IPS-20b (cell line): Measurements from ENCODE around the gene PLXNA4.

Experiments
- H3K27ac ChIP-seq: one replicate; pipeline ENCODE4 v1.5.1; 2013; ENCODE audit warnings: low read length
- H3K27me3 ChIP-seq: 2 replicates; pipeline ENCODE4 v1.6.1; 2013; ENCODE audit warnings: mild to moderate bottlenecking, low read length, inconsistent platforms; ENCODE audit not compliant: insufficient read depth
- H3K36me3 ChIP-seq: 2 replicates; pipeline ENCODE4 v1.6.1; 2013; ENCODE audit warnings: low read depth, mild to moderate bottlenecking, inconsistent platforms, low read length, moderate library complexity; ENCODE audit not compliant: insufficient read depth
- H3K4me1 ChIP-seq: 2 replicates; pipeline ENCODE4 v1.6.1; 2013; ENCODE audit warnings: mild to moderate bottlenecking, control low read depth, inconsistent platforms, low read length, moderate library complexity; ENCODE audit not compliant: insufficient read depth
- H3K4me3 ChIP-seq: 2 replicates; pipeline ENCODE4 v1.5.1; 2013; ENCODE audit warnings: mild to moderate bottlenecking, low read length, inconsistent platforms
- H3K9ac ChIP-seq: 2 replicates; pipeline ENCODE4 v1.6.1; 2013; ENCODE audit warnings: low read depth, mild to moderate bottlenecking, inconsistent platforms, low read length, moderate library complexity
- H3K9me3 ChIP-seq: 2 replicates; pipeline ENCODE4 v1.6.1; 2013; ENCODE audit warnings: mild to moderate bottlenecking, low read depth, low read length, inconsistent platforms; ENCODE audit not compliant: insufficient read depth

PLXNA4 gene

GRCh38 chr7:132441935-132442334 is 134.3 kb downstream of the PLXNA4 start:
- Histone ChIP-seq H3K27me3 (no peaks in the 10 kb centered on the region), H3K4me3 (no peak overlapping the region), H3K9ac (no peak overlapping the region), H3K27ac (no peak overlapping the region), H3K36me3 (no peaks in the 10 kb centered on the region), H3K4me1 (no peaks in the 10 kb centered on the region), H3K9me3 (no peaks in the 10 kb centered on the region)

- no peak overlapping the region for H3K9ac ChIP-seq
- H3K27me3 ChIP-seq: no peaks in the 10 kb centered on the region; the same call in 1 of the 2 replicates
- H3K36me3 ChIP-seq: no peaks in the 10 kb centered on the region
- no peak overlapping the region for H3K27ac ChIP-seq
- no peaks in the 10 kb centered on the region for H3K9me3 ChIP-seq
- no peaks in the 10 kb centered on the region for H3K4me1 ChIP-seq
- H3K4me3 ChIP-seq: no peak overlapping the region
These were observed 136.1 kb downstream of the PLXNA4 start for GRCh38 chr7:132440151-132440550.

- Histone ChIP-seq H3K9ac (no peak overlapping the region), H3K4me3 (no peak overlapping the region), H3K27ac (no peak overlapping the region), H3K4me1 (no peaks in the 10 kb centered on the region), H3K27me3 (no peaks in the 10 kb centered on the region; the same call in 1 of the 2 replicates), H3K9me3 (no peaks in the 10 kb centered on the region), H3K36me3 (no peaks in the 10 kb centered on the region)
These were observed 137.3 kb downstream of the PLXNA4 start for GRCh38 chr7:132438926-132439325.

DNA sequence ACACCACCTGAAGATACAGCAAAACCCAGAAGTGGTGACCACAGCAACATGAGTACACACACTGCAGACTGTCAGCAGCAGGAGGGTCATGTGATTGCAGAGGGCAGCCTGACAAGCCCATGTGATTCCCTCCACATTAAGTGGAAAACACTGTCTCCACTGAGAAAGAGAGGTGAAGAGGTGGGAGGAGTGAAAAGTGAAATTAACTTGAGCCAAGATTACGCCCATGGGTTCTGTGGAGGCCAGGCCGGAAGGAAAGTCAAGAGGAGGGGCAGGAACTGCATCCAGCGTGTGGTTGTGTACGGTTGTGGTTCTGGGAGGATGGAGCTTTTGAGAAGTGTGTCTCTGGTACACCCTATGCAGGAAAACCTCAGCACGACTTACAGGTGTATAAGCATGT is 138.5 kb downstream of the PLXNA4 start:
- Histone ChIP-seq H3K4me3 (no peak overlapping the region), H3K36me3 (no peaks in the 10 kb centered on the region)

GRCh38 chr7:132436121-132436520 is 140.1 kb downstream of the PLXNA4 start:
- no peak overlapping the region for H3K4me3 ChIP-seq

More for the DNA sequence above, 138.5 kb downstream of the PLXNA4 start:
- Histone ChIP-seq H3K27ac (no peak overlapping the region), H3K27me3 (no peaks in the 10 kb centered on the region; the same call in 1 of the 2 replicates), H3K9me3 (no peaks in the 10 kb centered on the region), H3K9ac (no peak overlapping the region), H3K4me1 (no peaks in the 10 kb centered on the region)

GRCh38 chr7:132435016-132435990 is 141.0 kb downstream of the PLXNA4 start:
- H3K36me3 ChIP-seq: no peaks in the 10 kb centered on the region
- no peaks in the 10 kb centered on the region; the same call in 1 of the 2 replicates for H3K27me3 ChIP-seq
- H3K27ac ChIP-seq: no peak overlapping the region
- H3K4me3 ChIP-seq: no peak overlapping the region
- H3K4me1 ChIP-seq: no peaks in the 10 kb centered on the region
- no peak overlapping the region for H3K9ac ChIP-seq
- H3K9me3 ChIP-seq: no peaks in the 10 kb centered on the region

More at GRCh38 chr7:132436121-132436520, 140.1 kb downstream of the PLXNA4 start:
- H3K9me3 ChIP-seq: no peaks in the 10 kb centered on the region
- H3K4me1 ChIP-seq: no peaks in the 10 kb centered on the region
- no peak overlapping the region for H3K27ac ChIP-seq
- H3K36me3 ChIP-seq: no peaks in the 10 kb centered on the region
- no peak overlapping the region for H3K9ac ChIP-seq
- no peaks in the 10 kb centered on the region; the same call in 1 of the 2 replicates for H3K27me3 ChIP-seq

- Histone ChIP-seq H3K4me1 (no peaks in the 10 kb centered on the region), H3K9ac (no peak overlapping the region), H3K27me3 (no peaks in the 10 kb centered on the region; the same call in 1 of the 2 replicates)
These were observed 142.2 kb downstream of the PLXNA4 start for GRCh38 chr7:132434041-132434440.

GRCh38 chr7:132433301-132433700 is 143.0 kb downstream of the PLXNA4 start:
- Histone ChIP-seq H3K27ac (no peak overlapping the region), H3K9me3 (no peaks in the 10 kb centered on the region), H3K4me3 (no peak overlapping the region), H3K36me3 (no peaks in the 10 kb centered on the region), H3K4me1 (no peaks in the 10 kb centered on the region), H3K9ac (no peak overlapping the region), H3K27me3 (no peaks in the 10 kb centered on the region; the same call in 1 of the 2 replicates)

More at GRCh38 chr7:132434041-132434440, 142.2 kb downstream of the PLXNA4 start:
- Histone ChIP-seq H3K36me3 (no peaks in the 10 kb centered on the region), H3K9me3 (no peaks in the 10 kb centered on the region), H3K27ac (no peak overlapping the region), H3K4me3 (no peak overlapping the region)

GRCh38 chr7:132430861-132431822 is 145.1 kb downstream of the PLXNA4 start:
- Histone ChIP-seq H3K4me1 (no peaks in the 10 kb centered on the region; the same call in 1 of the 2 replicates), H3K9ac (no peak overlapping the region), H3K36me3 (no peaks in the 10 kb centered on the region), H3K4me3 (no peak overlapping the region), H3K27ac (no peak overlapping the region), H3K27me3 (no peaks in the 10 kb centered on the region), H3K9me3 (no peaks in the 10 kb centered on the region)

- Histone ChIP-seq H3K27me3 (no peaks in the 10 kb centered on the region), H3K4me3 (no peak overlapping the region), H3K36me3 (no peaks in the 10 kb centered on the region), H3K4me1 (peaks cover 6% of the 10 kb centered on the region; the same call in 1 of the 2 replicates), H3K9ac (no peak overlapping the region), H3K9me3 (no peaks in the 10 kb centered on the region), H3K27ac (no peak overlapping the region)
These were observed 146.0 kb downstream of the PLXNA4 start for GRCh38 chr7:132430041-132430855.
